Measurements from ENCODE around the gene MRPL34. TPM values are rescaled to one million over a fixed set of nuclear protein-coding genes. Genes with fewer than 3 reads are reported as not detected.

The MRPL34 gene
- total RNA-seq (44.8 and 48.3 TPM in 2 replicates), polyA plus RNA-seq (27.5 and 38.8 TPM in 2 replicates), polyA minus RNA-seq (ENCODE audit: low replicate concordance) (6.4 and 7.2 TPM in 2 replicates)
- polyA plus RNA-seq (2012): 40.8 and 54.3 TPM in 2 replicates

DNA sequence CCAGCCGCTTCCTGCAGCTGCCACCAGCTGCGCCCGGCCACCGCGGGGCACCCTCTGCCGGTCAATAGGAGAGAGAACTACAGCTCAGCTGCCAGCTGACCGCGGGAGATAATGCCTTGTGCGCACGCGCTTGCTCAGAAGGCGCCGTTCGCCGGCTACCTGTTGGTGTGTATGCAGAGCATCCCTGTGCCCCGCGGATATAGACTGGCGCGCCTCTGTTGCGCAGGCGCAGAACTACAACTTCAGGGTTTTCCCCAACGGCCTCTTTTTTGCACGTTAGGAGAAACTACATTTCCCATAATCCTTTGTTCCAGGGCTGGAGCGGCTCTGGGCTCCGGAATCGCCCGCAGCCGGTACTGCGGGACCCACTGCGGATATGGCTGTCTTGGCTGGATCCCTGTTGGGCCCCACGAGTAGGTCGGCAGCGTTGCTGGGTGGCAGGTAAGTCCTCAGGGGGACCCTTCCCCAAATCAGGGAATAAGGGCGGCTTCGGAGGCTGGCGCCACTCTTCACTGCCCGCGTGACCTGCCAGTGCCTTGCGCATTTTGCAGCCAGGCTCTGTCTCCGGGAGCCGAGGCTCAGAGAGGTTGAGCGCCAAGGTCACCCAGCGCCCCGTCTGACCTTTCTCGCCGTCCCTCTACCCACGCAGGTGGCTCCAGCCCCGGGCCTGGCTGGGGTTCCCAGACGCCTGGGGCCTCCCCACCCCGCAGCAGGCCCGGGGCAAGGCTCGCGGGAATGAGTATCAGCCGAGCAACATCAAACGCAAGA lies at the start of gene MRPL34:
Gene MRPL34, plus strand, starts transcription at position 356 of the 768 bp plus-strand sequence. Its CDS starts 21 bp downstream, at position 377.
- Histone ChIP-seq H3K9ac (ENCODE audit: insufficient read depth, low read length) (peak within 1 kb of the TSS; percentile 81), H3K4me1 (ENCODE audit: control insufficient read depth, extremely low read depth, insufficient read depth, low read length) (peaks cover 10% of the 10 kb centered on the region), H3K27ac (ENCODE audit: insufficient read depth, low read length) (peak within 1 kb of the TSS; percentile 62), H3K4me3 (replicated peaks in 1 of 4; ENCODE audit: control extremely low read depth in 1 of 4, insufficient read depth in 1 of 4, low read depth in 3 of 4, low read length in 4 of 4) (peak within 1 kb of the TSS; percentile 83 to 90 (median 84)), H3K27me3 (ENCODE audit: control insufficient read depth, insufficient read depth, low read length) (no peaks in the 10 kb centered on the region), H3K36me3 (ENCODE audit: control insufficient read depth, insufficient read depth, low read length) (no peaks in the 10 kb centered on the region), H3K9me3 (ENCODE audit: control insufficient read depth, insufficient read depth, low read depth, low read length) (no peaks in the 10 kb centered on the region), H3K79me2 (ENCODE audit: control insufficient read depth, insufficient read depth, low read length) (peaks cover 13% of the 10 kb centered on the region), H2AFZ (ENCODE audit: low read length) (peak within 1 kb of the TSS; percentile 84), H3K4me2 (ENCODE audit: extremely low read depth, insufficient read depth, low read length) (peak within 1 kb of the TSS; percentile 97), H4K20me1 (ENCODE audit: control insufficient read depth, extremely low read depth, insufficient read depth, low read length) (no peaks in the 10 kb centered on the region)
- TF ChIP-seq EZH2 (IDR thresholded peaks at IDR 0.05; ENCODE audit: low read length, missing control alignments): no peak
- TF ChIP-seq, protein P1, sequence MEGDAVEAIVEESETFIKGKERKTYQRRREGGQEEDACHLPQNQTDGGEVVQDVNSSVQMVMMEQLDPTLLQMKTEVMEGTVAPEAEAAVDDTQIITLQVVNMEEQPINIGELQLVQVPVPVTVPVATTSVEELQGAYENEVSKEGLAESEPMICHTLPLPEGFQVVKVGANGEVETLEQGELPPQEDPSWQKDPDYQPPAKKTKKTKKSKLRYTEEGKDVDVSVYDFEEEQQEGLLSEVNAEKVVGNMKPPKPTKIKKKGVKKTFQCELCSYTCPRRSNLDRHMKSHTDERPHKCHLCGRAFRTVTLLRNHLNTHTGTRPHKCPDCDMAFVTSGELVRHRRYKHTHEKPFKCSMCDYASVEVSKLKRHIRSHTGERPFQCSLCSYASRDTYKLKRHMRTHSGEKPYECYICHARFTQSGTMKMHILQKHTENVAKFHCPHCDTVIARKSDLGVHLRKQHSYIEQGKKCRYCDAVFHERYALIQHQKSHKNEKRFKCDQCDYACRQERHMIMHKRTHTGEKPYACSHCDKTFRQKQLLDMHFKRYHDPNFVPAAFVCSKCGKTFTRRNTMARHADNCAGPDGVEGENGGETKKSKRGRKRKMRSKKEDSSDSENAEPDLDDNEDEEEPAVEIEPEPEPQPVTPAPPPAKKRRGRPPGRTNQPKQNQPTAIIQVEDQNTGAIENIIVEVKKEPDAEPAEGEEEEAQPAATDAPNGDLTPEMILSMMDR (conservative IDR thresholded peaks at IDR 0.05 in 1 of 2, IDR thresholded peaks at IDR 0.05 in 1 of 2; ENCODE audit: low read depth in 1 of 2, low read length in 2 of 2): peak; percentile 52 to 68
- peak; percentile 97 to 99 for DNase-seq (ENCODE audit: low read depth in 2 of 2)

DNA sequence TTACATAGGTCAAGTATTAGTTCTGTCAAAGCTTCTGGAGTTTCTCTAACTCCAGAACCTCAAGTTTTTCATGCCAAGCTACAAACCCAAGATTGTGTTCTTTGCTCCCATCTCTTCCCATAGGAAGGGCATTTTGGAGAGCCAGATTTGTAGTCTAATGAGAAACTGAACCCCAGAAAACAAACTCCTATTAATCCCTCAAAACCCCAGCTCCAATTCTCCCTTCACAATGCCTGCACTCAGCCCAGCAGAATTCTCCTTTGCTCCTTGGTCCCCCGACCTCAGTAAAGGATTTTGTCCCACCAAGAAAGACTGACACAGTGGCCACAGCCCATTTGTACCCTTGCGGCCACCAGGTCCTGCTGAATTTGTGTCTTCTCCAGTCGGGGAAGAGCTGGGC lies 49.5 kb upstream of the MRPL34 start:
- H3K36me3 ChIP-seq (ENCODE audit: control insufficient read depth, insufficient read depth, low read length): no peaks in the 10 kb centered on the region
- no peaks in the 10 kb centered on the region for H3K9me3 ChIP-seq (ENCODE audit: control insufficient read depth, insufficient read depth, low read depth, low read length)
- TF ChIP-seq, protein P1 (conservative IDR thresholded peaks at IDR 0.05 in 1 of 2, IDR thresholded peaks at IDR 0.05 in 1 of 2; ENCODE audit: low read depth in 1 of 2, low read length in 2 of 2): no peak

DNA sequence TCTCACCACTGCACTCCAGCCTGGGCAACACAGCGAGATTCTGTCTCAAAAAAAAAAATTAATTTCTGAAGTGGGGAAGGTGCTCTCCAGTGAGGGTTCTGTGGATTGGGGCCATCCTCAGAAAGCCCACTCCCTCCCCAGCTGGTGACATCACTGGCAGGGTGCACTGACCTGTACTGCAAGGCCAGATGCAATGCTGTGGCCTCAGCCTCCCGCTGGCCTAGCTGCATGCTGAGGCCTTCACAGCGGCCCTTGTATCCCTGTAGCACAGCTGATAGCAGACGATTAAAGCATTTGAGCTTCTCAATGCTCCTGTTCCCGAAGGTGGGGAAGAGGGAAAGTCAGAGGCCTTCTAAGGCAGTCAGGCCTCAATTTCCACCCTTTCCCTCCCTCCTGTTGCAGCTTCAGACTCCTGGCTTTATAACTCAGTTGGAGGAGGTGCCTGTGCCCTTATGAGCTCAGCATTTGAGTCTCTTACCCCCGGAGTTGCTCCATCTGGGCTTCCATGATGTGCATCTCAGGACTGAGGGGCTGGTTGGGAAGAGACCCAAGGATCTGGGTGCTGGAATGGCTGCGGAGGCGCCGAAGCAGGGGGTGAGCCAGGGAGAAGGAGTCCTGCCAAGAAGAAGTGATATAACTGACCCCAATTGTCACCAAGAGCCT lies 46.4 kb upstream of the MRPL34 start:
- no peak overlapping the region for H3K4me3 ChIP-seq (replicated peaks in 1 of 4; ENCODE audit: control extremely low read depth in 1 of 4, insufficient read depth in 1 of 4, low read depth in 3 of 4, low read length in 4 of 4)
- DNase-seq (ENCODE audit: low read depth in 2 of 2): no peak
- TF ChIP-seq EZH2 (IDR thresholded peaks at IDR 0.05; ENCODE audit: low read length, missing control alignments): no peak
- TF ChIP-seq, protein P1 (conservative IDR thresholded peaks at IDR 0.05 in 1 of 2, IDR thresholded peaks at IDR 0.05 in 1 of 2; ENCODE audit: low read depth in 1 of 2, low read length in 2 of 2): no peak

More for the DNA sequence above, 49.5 kb upstream of the MRPL34 start:
- H3K9ac ChIP-seq (ENCODE audit: insufficient read depth, low read length): no peak overlapping the region
- H3K79me2 ChIP-seq (ENCODE audit: control insufficient read depth, insufficient read depth, low read length): no peaks in the 10 kb centered on the region
- H3K4me1 ChIP-seq (ENCODE audit: control insufficient read depth, extremely low read depth, insufficient read depth, low read length): no peaks in the 10 kb centered on the region
- no peak overlapping the region for H3K27ac ChIP-seq (ENCODE audit: insufficient read depth, low read length)
- no peaks in the 10 kb centered on the region for H4K20me1 ChIP-seq (ENCODE audit: control insufficient read depth, extremely low read depth, insufficient read depth, low read length)
- H2AFZ ChIP-seq (ENCODE audit: low read length): no peak overlapping the region
- H3K4me2 ChIP-seq (ENCODE audit: extremely low read depth, insufficient read depth, low read length): no peak overlapping the region
- H3K4me3 ChIP-seq (replicated peaks in 1 of 4; ENCODE audit: control extremely low read depth in 1 of 4, insufficient read depth in 1 of 4, low read depth in 3 of 4, low read length in 4 of 4): no peak overlapping the region
- H3K27me3 ChIP-seq (ENCODE audit: control insufficient read depth, insufficient read depth, low read length): no peaks in the 10 kb centered on the region
- DNase-seq (ENCODE audit: low read depth in 2 of 2): no peak

More for the DNA sequence above, 46.4 kb upstream of the MRPL34 start:
- H3K9ac ChIP-seq (ENCODE audit: insufficient read depth, low read length): no peak overlapping the region
- H3K4me2 ChIP-seq (ENCODE audit: extremely low read depth, insufficient read depth, low read length): no peak overlapping the region
- no peaks in the 10 kb centered on the region for H3K4me1 ChIP-seq (ENCODE audit: control insufficient read depth, extremely low read depth, insufficient read depth, low read length)
- H2AFZ ChIP-seq (ENCODE audit: low read length): no peak overlapping the region
- no peaks in the 10 kb centered on the region for H3K79me2 ChIP-seq (ENCODE audit: control insufficient read depth, insufficient read depth, low read length)
- H3K9me3 ChIP-seq (ENCODE audit: control insufficient read depth, insufficient read depth, low read depth, low read length): no peaks in the 10 kb centered on the region
- H3K27me3 ChIP-seq (ENCODE audit: control insufficient read depth, insufficient read depth, low read length): no peaks in the 10 kb centered on the region
- no peaks in the 10 kb centered on the region for H3K36me3 ChIP-seq (ENCODE audit: control insufficient read depth, insufficient read depth, low read length)
- H3K27ac ChIP-seq (ENCODE audit: insufficient read depth, low read length): no peak overlapping the region
- H4K20me1 ChIP-seq (ENCODE audit: control insufficient read depth, extremely low read depth, insufficient read depth, low read length): no peaks in the 10 kb centered on the region
